Ishikawa (cell line): ENCODE results near the gene NRBP1.

Experiments
- CEBPB ChIP-seq: IDR thresholded peaks from 2 replicates; pipeline ENCODE4 v1.6.1; 2012
- CREB1 ChIP-seq: IDR thresholded peaks from 2 replicates; pipeline ENCODE4 v1.6.1; 2012; ENCODE audit warnings: low read depth
- EGR1 ChIP-seq: IDR thresholded peaks from 2 replicates; pipeline ENCODE4 v1.6.1; 2012
- EP300 ChIP-seq: IDR thresholded peaks from 2 replicates; pipeline ENCODE4 v1.6.1; 2012; ENCODE audit warnings: borderline replicate concordance
- FOXM1 ChIP-seq: IDR thresholded peaks from 2 replicates; pipeline ENCODE4 v1.6.1; 2012; ENCODE audit warnings: low read depth, borderline replicate concordance
- MAX ChIP-seq: IDR thresholded peaks from 2 replicates; pipeline ENCODE4 v1.6.1; 2012
- NFIC ChIP-seq: IDR thresholded peaks from 2 replicates; pipeline ENCODE4 v1.6.1; 2012
- RAD21 ChIP-seq: IDR thresholded peaks from 2 replicates; pipeline ENCODE4 v1.6.1; 2012; ENCODE audit warnings: low read depth
- REST ChIP-seq: IDR thresholded peaks from 2 replicates; pipeline ENCODE4 v1.6.1; 2012; ENCODE audit warnings: low read depth, mild to moderate bottlenecking
- TAF1 ChIP-seq: IDR thresholded peaks from 2 replicates; pipeline ENCODE4 v1.6.1; 2012; ENCODE audit warnings: low read depth, mild to moderate bottlenecking
- TCF12 ChIP-seq: IDR thresholded peaks from 2 replicates; pipeline ENCODE4 v1.6.1; 2012; ENCODE audit warnings: low read depth
- TEAD4 ChIP-seq: IDR thresholded peaks from 2 replicates; pipeline ENCODE4 v1.6.1; 2012
- USF1 ChIP-seq: IDR thresholded peaks from 2 replicates; pipeline ENCODE4 v1.6.1; 2012
- YY1 ChIP-seq: IDR thresholded peaks from 2 replicates; pipeline ENCODE4 v1.6.1; 2012; ENCODE audit warnings: low read depth
- ZBTB7A ChIP-seq: IDR thresholded peaks from 2 replicates; pipeline ENCODE4 v1.6.1; 2012; ENCODE audit warnings: low read depth

NRBP1 gene

GRCh38 chr2:27422958-27423357, 5.5 kb upstream of the NRBP1 start:
- TF ChIP-seq NFIC = no peak
- TF ChIP-seq TCF12 = no peak
- no peak for TF ChIP-seq TAF1

GRCh38 chr2:27427863-27428212, 593 bp upstream of the NRBP1 start:
- TF ChIP-seq CREB1 = no peak
- no peak for TF ChIP-seq YY1
- no peak for TF ChIP-seq TCF12
- no peak for TF ChIP-seq EGR1
- TF ChIP-seq ZBTB7A = no peak

- TF ChIP-seq EP300 (0 out of 2 replicates have a peak, but pooled peaks have one; percentile 5), USF1 (no peak), CREB1 (no peak), TAF1 (no peak), RAD21 (no peak), MAX (peak; percentile 55; the same call in 1 of the 2 replicates), NFIC (no peak), EGR1 (no peak)
Measured at GRCh38 chr2:27428978-27429541, 629 bp downstream of the NRBP1 start.

GRCh38 chr2:27431395-27431794, 3.0 kb downstream of the NRBP1 start:
- 0 out of 2 replicates have a peak, but pooled peaks have one; percentile 19 for TF ChIP-seq USF1
- no peak for TF ChIP-seq REST
- no peak for TF ChIP-seq YY1
- no peak for TF ChIP-seq EP300
- no peak for TF ChIP-seq TEAD4
- no peak for TF ChIP-seq ZBTB7A

- TF ChIP-seq ZBTB7A (no peak), FOXM1 (no peak), YY1 (no peak), RAD21 (no peak), TAF1 (no peak), REST (no peak), CREB1 (no peak), USF1 (no peak), EGR1 (no peak), NFIC (no peak)
Measured at GRCh38 chr2:27435628-27436027, 7.2 kb downstream of the NRBP1 start.

GRCh38 chr2:27441226-27441926, 12.9 kb downstream of the NRBP1 start:
- TF ChIP-seq ZBTB7A (no peak), EGR1 (no peak), RAD21 (no peak), CEBPB (no peak), TCF12 (no peak), REST (no peak), YY1 (no peak), MAX (no peak), TEAD4 (no peak), EP300 (no peak), TAF1 (no peak), NFIC (no peak), CREB1 (no peak), FOXM1 (no peak), USF1 (no peak)
